ENCODE results near the gene CPN1. TPM values are rescaled to one million over a fixed set of nuclear protein-coding genes. Genes with fewer than 3 reads are reported as not detected.

The CPN1 gene
- total and polyA plus RNA-seq, 9 of the 15 experiments (the other 6 are each of a cell fraction or from before 2014, with no cell fraction given) = 0.15 to 0.17 TPM; not detected in 7

DNA sequence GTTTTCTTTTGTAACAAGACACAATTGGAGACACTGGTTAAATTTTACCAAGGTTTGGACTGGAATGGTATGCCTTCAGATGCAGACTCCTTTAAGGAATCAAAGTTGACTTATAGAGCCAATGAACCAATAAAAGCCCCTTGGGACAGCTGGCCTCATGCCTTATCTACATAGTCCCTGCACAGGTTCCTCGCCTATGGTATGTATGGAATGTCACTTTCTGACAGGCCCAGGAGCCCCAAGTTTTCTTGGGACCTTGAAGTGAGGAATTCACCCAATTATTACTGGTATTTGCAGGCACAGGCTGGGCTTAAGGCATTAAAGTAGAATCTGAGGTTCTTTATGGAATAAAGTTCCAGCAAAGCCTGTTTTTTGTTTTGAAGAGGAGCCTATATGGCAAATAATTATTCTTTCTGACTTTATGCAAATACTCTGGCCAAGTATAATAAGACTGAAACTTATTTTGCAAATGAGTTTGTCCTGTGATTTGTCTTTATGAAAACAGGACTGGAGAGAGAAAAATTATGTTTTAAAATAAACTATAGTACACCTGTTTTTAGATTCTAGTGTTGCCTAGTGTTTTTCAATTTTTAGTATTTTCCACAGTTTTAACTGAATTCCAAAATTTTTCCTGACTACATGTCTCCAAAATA is 47.8 kb downstream of the CPN1 start (continued):
- no peak for TF ChIP-seq MTA2 (IDR thresholded peaks at IDR 0.05; ENCODE audit: low read depth)
- TF ChIP-seq GABPA (tag; conservative IDR thresholded peaks at IDR 0.05; ENCODE audit: low read depth) = no peak
- no peak for TF ChIP-seq HNRNPL (IDR thresholded peaks at IDR 0.05; ENCODE audit: low read depth, low read length)

DNA sequence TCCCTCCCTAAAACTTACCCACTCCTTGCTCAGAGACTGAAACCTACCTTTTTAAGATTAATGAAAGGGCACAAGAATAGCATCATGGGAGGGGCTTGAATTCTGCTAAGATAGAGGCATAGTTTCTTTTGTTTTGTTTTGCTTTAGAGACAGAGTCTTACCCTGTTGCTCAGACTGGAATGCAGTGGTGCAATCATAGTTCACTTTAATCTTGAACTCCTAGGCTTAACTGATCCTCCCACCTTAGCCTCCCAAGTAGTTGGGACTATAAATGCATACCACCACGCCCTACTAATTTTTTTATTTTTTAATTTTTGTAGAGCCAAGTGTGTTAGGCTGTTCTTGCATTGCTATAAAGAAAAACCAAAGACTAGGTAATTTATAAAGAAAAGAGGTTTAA is 54.3 kb downstream of the CPN1 start:
- in situ Hi-C loops (cut with MboI) = no loop called here
- TF ChIP-seq ASH1L (IDR thresholded peaks at IDR 0.05; ENCODE audit: borderline replicate concordance, low read depth, partially characterized antibody) (no peak), ZNF133 (CRISPR knock-in tag; IDR thresholded peaks at IDR 0.05) (no peak), GTF2A2 (tag; IDR thresholded peaks at IDR 0.05) (no peak), SIN3A (IDR thresholded peaks at IDR 0.05; ENCODE audit: borderline replicate concordance in 2 of 2, control insufficient read depth in 1 of 2, low read depth in 2 of 2, low read length in 2 of 2) (no peak), ZNF79 (CRISPR knock-in tag; IDR thresholded peaks at IDR 0.05; ENCODE audit: low read depth) (no peak), NFYB (IDR thresholded peaks at IDR 0.05; ENCODE audit: extremely low read depth, insufficient read length) (no peak), ZNF41 (CRISPR knock-in tag; conservative IDR thresholded peaks at IDR 0.05) (no peak), NFE2L1 (tag; IDR thresholded peaks at IDR 0.05; ENCODE audit: borderline replicate concordance, low read depth) (no peak), SLC30A9 (CRISPR knock-in tag; IDR thresholded peaks at IDR 0.05) (no peak), NCOA6 (IDR thresholded peaks at IDR 0.05) (no peak), MCM3 (IDR thresholded peaks at IDR 0.05) (no peak), HDAC6 (IDR thresholded peaks at IDR 0.05; ENCODE audit: low read depth, low read length) (no peak), STAT5A (IDR thresholded peaks at IDR 0.05; ENCODE audit: borderline replicate concordance, low read length) (no peak), JUND (IDR thresholded peaks at IDR 0.05; ENCODE audit: borderline replicate concordance, low read depth, low read length) (no peak), JUND (tag; IDR thresholded peaks at IDR 0.05; ENCODE audit: borderline replicate concordance, low read depth, low read length) (no peak), BCL6 (CRISPR knock-in tag; IDR thresholded peaks at IDR 0.05) (no peak), XRCC4 (IDR thresholded peaks at IDR 0.05; ENCODE audit: extremely low read depth, insufficient read depth, insufficient read length) (no peak)
- TF ChIP-seq, protein P1, sequence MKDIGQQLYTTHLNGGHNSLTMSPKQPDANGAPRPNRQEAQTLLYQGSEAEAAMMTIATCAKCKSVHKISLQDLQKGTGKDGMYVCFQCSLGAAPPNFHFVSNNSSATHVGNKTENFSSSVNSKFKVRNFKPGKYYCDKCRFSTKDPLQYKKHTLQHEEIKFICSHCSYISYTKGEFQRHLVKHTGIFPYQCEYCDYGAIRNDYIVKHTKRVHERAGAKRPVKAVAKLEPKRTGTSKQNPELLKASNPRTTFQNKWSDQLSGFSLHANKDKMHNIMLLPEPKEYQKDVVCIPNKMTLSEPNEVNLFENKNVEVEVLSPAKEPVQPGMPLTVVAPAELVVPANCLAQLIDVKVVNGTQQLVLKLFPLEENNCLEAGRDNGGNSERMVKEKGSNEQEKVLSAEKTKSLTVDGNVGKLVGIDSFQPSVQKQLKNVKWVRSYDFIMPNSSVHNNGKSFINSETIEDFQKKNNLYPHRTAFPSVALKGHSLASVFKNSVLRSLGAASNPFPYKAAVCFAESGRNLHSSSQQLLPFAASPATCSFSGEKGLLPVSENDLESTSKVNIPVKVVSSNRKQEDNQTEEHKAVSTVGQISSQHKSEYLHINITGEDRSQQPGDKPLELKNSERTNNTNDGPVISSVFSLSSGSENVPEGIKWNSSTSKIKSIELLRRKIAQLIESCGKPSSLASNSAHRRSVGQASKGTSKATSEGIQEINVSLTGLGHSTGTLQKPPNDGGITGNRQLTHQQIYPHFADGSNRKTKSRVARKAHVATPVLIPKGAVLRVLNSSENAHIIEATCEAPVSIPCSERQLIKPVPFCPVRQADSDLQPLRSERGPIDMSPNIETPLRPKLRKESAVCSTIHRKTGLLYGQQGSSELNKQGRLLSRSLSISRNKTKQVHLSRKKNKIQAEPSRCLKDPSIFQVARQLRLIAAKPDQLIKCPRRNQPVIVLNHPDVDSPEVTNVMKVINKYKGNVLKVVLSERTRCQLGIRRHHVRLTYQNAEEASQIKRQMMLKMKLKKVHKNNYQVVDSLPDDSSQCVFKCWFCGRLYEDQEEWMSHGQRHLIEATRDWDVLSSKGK (CRISPR knock-in tag; IDR thresholded peaks at IDR 0.05) = no peak

More for the DNA sequence above, 54.3 kb downstream of the CPN1 start:
- BruUV-seq (replicated peaks) = no TSS peak
- H3K9me3 ChIP-seq (replicated peaks; ENCODE audit: control insufficient read depth, insufficient read depth, low read depth, low read length) = peaks cover 3% of the 10 kb centered on the region; the same call in 1 of the 2 replicates
- H3K9me1 ChIP-seq (ENCODE audit: control insufficient read depth, insufficient read depth, low read length) = no peaks in the 10 kb centered on the region
- no peak overlapping the region for H3K9ac ChIP-seq (ENCODE audit: insufficient read depth in 1 of 2, low read depth in 2 of 2, low read length in 2 of 2)
- no peak overlapping the region for H3K4me2 ChIP-seq (ENCODE audit: insufficient read depth, low read length)
- intact Hi-C loops (cut with micrococcal nuclease) = no loop called here
- peaks cover 0 to 9% of the 10 kb centered on the region in 2 experiments; a peak in 3 of 5 replicates for H3K27me3 ChIP-seq (ENCODE audit: control insufficient read depth in 2 of 2, insufficient read depth in 2 of 2, low read length in 2 of 2)
- POLR2A ChIA-PET = no interaction called here
- H3K4me3 ChIP-seq = no peak overlapping the region
- 0% methylated on average over 1 of the region's 1 CpG for WGBS (ENCODE audit: insufficient coverage, low coverage, missing lambda C conversion rate)
- H3K27ac ChIP-seq (ENCODE audit: extremely low read depth, low read depth, low read length) = no peak overlapping the region
- H2AFZ ChIP-seq (ENCODE audit: low read depth, low read length) = no peak overlapping the region
- FAIRE-seq (no peak), DNase-seq (ENCODE audit: extremely low read depth in 1 of 4, low spot score in 3 of 4) (no peak), ATAC-seq (no peak)
- H3K36me3 ChIP-seq (ENCODE audit: control insufficient read depth, insufficient read depth, low read length) = no peaks in the 10 kb centered on the region
- CTCF ChIA-PET (ENCODE audit: low intra/inter-chr PET ratio) = no interaction called here
- H3K4me1 ChIP-seq (replicated peaks in 1 of 2; ENCODE audit: control insufficient read depth in 2 of 2, insufficient read depth in 2 of 2, low read length in 2 of 2) = no peaks in the 10 kb centered on the region; a peak in 1 of 5 replicates
- no peaks in the 10 kb centered on the region for H3K79me2 ChIP-seq (ENCODE audit: control insufficient read depth, insufficient read depth, low read length)
- H4K20me1 ChIP-seq (replicated peaks; ENCODE audit: control insufficient read depth, insufficient read depth, low read length) = no peaks in the 10 kb centered on the region

Measured in K562 (cell line).